Mesendoderm (in vitro differentiated cells): ENCODE data around the gene PARP11.

ENCODE experiments used
- DNase-seq: peaks from one replicate; pipeline ENCODE4 v3.0.0; 2013
- H2AK5ac ChIP-seq: 2 replicates; pipeline ENCODE4 v1.6.1; 2013; ENCODE audit warnings: low read length, inconsistent platforms
- H2BK120ac ChIP-seq: 2 replicates; pipeline ENCODE4 v1.6.1; 2013; ENCODE audit warnings: low read depth, mild to moderate bottlenecking, low read length, moderate library complexity, mixed read lengths
- H2BK15ac ChIP-seq: replicated peaks from 2 replicates; pipeline ENCODE4 v1.6.1; 2013; ENCODE audit warnings: low read depth, mild to moderate bottlenecking, moderate library complexity
- H2BK5ac ChIP-seq: 2 replicates; pipeline ENCODE4 v1.6.1; 2013; ENCODE audit warnings: low read length, inconsistent platforms
- H3K18ac ChIP-seq: 2 replicates; pipeline ENCODE4 v1.6.1; 2013; ENCODE audit warnings: mild to moderate bottlenecking, low read length, mixed read lengths
- H3K23ac ChIP-seq: one replicate; pipeline ENCODE4 v1.6.1; 2013; ENCODE audit warnings: low read length
- H3K27ac ChIP-seq: 2 replicates; pipeline ENCODE4 v1.5.1; 2013; ENCODE audit warnings: low read depth, mild to moderate bottlenecking, inconsistent platforms, low read length, moderate library complexity
- H3K27me3 ChIP-seq: 2 replicates; pipeline ENCODE4 v1.6.1; 2013; ENCODE audit warnings: low read length, control low read depth, mild to moderate bottlenecking, inconsistent platforms; ENCODE audit not compliant: insufficient read depth, poor library complexity
- H3K36me3 ChIP-seq: 2 replicates; pipeline ENCODE4 v1.6.1; 2013; ENCODE audit warnings: low read length, inconsistent platforms; ENCODE audit not compliant: control insufficient read depth, insufficient read depth
- H3K4ac ChIP-seq: one replicate; pipeline ENCODE4 v1.6.1; 2013; ENCODE audit warnings: low read depth, mild to moderate bottlenecking, low read length, moderate library complexity
- H3K4me1 ChIP-seq: 2 replicates; pipeline ENCODE4 v1.6.1; 2013; ENCODE audit warnings: low read depth, low read length, inconsistent platforms; ENCODE audit not compliant: control insufficient read depth
- H3K4me2 ChIP-seq: 2 replicates; pipeline ENCODE4 v1.6.1; 2013; ENCODE audit warnings: low read length
- H3K4me3 ChIP-seq: 2 replicates; pipeline ENCODE4 v1.5.1; 2013; ENCODE audit warnings: mild to moderate bottlenecking, low read length
- H3K56ac ChIP-seq: one replicate; pipeline ENCODE4 v1.6.1; 2013; ENCODE audit warnings: low read length
- H3K79me1 ChIP-seq: 2 replicates; pipeline ENCODE4 v1.6.1; 2013; ENCODE audit warnings: low read length, inconsistent platforms
- H3K79me2 ChIP-seq: 2 replicates; pipeline ENCODE4 v1.6.1; 2013; ENCODE audit warnings: mild to moderate bottlenecking, low read length; ENCODE audit not compliant: control insufficient read depth, insufficient read depth
- H3K9ac ChIP-seq: 2 replicates; pipeline ENCODE4 v1.6.1; 2013; ENCODE audit warnings: low read length, inconsistent platforms
- H4K5ac ChIP-seq: one replicate; pipeline ENCODE4 v1.6.1; 2013; ENCODE audit warnings: low read length
- H4K8ac ChIP-seq: one replicate; pipeline ENCODE4 v1.6.1; 2013; ENCODE audit warnings: low read depth, mild to moderate bottlenecking, control low read depth, low read length, moderate library complexity
- WGBS: extraction: QIAGEN DNeasy Blood & Tissue Kit; methylation state at CpG from one replicate; pipeline ENCODE4 v1.1.7; 2013; ENCODE audit warnings: low lambda C conversion rate, missing lambda C conversion rate; ENCODE audit not compliant: insufficient coverage; ENCODE audit errors: extremely low coverage; 5-methylcytosine and 5-hydroxymethylcytosine counted together

PARP11 gene

DNA sequence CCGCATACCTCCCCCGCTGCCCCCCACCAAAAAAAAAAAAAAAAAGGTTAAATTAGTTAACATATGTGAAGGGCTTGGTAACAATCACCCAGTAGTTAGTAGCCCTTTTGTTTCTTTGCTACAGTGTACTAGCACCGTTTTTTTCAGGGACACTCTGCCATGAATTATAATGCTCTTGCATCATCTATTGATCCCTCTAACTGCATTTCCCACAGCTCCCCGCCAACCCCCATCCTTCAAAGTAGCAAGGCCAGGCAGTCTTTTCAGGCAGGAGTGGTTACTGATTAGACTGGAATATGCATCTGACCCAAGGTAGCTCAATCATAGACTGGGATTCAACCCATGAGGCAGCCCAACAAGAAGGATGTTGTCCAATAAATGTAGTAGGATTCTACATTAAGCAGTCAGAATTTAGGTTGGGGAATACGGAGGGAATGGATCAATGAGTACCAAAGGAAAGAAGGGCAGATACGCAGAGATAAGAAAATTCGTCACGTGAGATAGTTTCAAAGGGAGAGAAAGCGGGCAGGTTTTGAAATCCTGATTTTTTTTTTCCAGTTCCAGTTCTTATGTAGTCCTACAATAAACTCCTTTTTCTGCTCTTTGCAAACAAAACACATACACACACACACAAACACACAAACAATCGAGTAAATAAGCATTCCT lies 80.4 kb downstream of the PARP11 start:
- Histone ChIP-seq H3K4me1 (peaks cover 2% of the 10 kb centered on the region), H2AK5ac (no peak overlapping the region)

DNA sequence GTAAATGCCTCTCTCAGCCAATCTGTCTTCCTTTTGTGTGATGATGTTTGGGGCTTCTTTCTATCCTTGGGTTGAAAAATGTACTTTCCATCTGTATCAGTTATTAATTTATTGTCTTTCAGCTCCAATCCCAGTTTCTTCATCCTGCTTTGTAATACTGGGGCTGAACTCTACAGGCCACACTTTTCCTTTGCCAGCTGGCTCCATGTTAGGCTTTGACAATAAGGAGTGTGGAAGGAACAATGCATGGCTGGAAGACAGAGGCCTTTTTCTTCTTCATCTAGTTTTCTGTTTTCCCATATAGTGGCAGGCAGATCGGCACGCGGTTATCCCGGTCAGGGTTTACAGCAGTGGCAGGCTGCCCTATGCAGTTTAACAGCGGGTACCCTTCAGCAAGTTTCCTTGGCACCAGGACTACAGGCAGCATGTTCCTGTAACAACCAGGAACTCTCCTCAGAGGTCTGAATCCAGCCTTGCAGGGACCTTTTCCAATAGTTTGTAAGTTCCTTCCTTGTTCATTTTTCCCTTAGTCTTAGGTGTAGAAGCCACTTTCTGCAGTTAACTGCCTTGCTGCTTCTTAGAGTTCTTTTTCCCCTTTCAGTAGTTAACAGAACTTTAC lies 81.8 kb downstream of the PARP11 start:
- DNase-seq, result no peak
- no peaks in the 10 kb centered on the region for H3K79me1 ChIP-seq
- H3K4me3 ChIP-seq, result no peak overlapping the region
- no peaks in the 10 kb centered on the region for H3K79me2 ChIP-seq
- H3K36me3 ChIP-seq, result no peaks in the 10 kb centered on the region
- H4K8ac ChIP-seq, result no peak overlapping the region
- no CpG with 5 or more reads among the region's 5 CpGs for WGBS
- H2BK120ac ChIP-seq, result no peak overlapping the region
- no peak overlapping the region for H3K4me2 ChIP-seq
- H3K27me3 ChIP-seq, result no peaks in the 10 kb centered on the region
- no peak overlapping the region for H3K4ac ChIP-seq
- H3K9ac ChIP-seq, result no peak overlapping the region
- H2BK15ac ChIP-seq, result no peak overlapping the region
- no peak overlapping the region for H3K18ac ChIP-seq
- H4K5ac ChIP-seq, result no peak overlapping the region
- H2AK5ac ChIP-seq, result no peak overlapping the region
- H3K56ac ChIP-seq, result no peak overlapping the region
- peaks cover 2% of the 10 kb centered on the region for H3K4me1 ChIP-seq
- no peak overlapping the region for H3K23ac ChIP-seq
- H2BK5ac ChIP-seq, result no peak overlapping the region
- no peak overlapping the region for H3K27ac ChIP-seq

More for the DNA sequence above, 80.4 kb downstream of the PARP11 start:
- Histone ChIP-seq H2BK120ac (no peak overlapping the region), H3K27me3 (no peaks in the 10 kb centered on the region), H2BK15ac (no peak overlapping the region), H3K27ac (no peak overlapping the region), H3K36me3 (no peaks in the 10 kb centered on the region), H3K79me1 (no peaks in the 10 kb centered on the region), H3K4me2 (no peak overlapping the region), H3K56ac (no peak overlapping the region), H4K5ac (no peak overlapping the region), H4K8ac (no peak overlapping the region), H3K9ac (no peak overlapping the region), H3K23ac (no peak overlapping the region), H2BK5ac (no peak overlapping the region), H3K4me3 (no peak overlapping the region), H3K18ac (no peak overlapping the region), H3K4ac (no peak overlapping the region), H3K79me2 (no peaks in the 10 kb centered on the region)
- no peak for DNase-seq
- 100% methylated on average over 1 of the region's 10 CpGs for whole genome bisulfite sequencing

GRCh38 chr12:3790642-3791041 lies 82.6 kb downstream of the PARP11 start:
- no peak overlapping the region for H3K18ac ChIP-seq
- H3K79me1 ChIP-seq, result no peaks in the 10 kb centered on the region
- H2AK5ac ChIP-seq, result no peak overlapping the region
- H3K4me1 ChIP-seq, result peaks cover 2% of the 10 kb centered on the region
- H3K4me3 ChIP-seq, result no peak overlapping the region
- H3K23ac ChIP-seq, result no peak overlapping the region
- no peaks in the 10 kb centered on the region for H3K79me2 ChIP-seq
- no peak for DNase-seq
- H3K27ac ChIP-seq, result no peak overlapping the region
- no peak overlapping the region for H3K56ac ChIP-seq
- H2BK5ac ChIP-seq, result no peak overlapping the region
- no peak overlapping the region for H4K5ac ChIP-seq
- no peak overlapping the region for H3K9ac ChIP-seq
- no peak overlapping the region for H2BK15ac ChIP-seq
- no peak overlapping the region for H4K8ac ChIP-seq
- no peaks in the 10 kb centered on the region for H3K27me3 ChIP-seq
- no peak overlapping the region for H3K4me2 ChIP-seq
- H2BK120ac ChIP-seq, result no peak overlapping the region
- no CpG with 5 or more reads among the region's 2 CpGs for WGBS
- no peaks in the 10 kb centered on the region for H3K36me3 ChIP-seq
- no peak overlapping the region for H3K4ac ChIP-seq

GRCh38 chr12:3789838-3790237 lies 83.4 kb downstream of the PARP11 start:
- no peaks in the 10 kb centered on the region for H3K79me1 ChIP-seq
- WGBS, result no CpG with 5 or more reads among the region's 1 CpG
- no peak overlapping the region for H3K56ac ChIP-seq
- no peak for DNase-seq
- no peak overlapping the region for H3K4ac ChIP-seq
- no peak overlapping the region for H3K4me3 ChIP-seq
- no peak overlapping the region for H2BK120ac ChIP-seq
- no peak overlapping the region for H3K9ac ChIP-seq
- H3K36me3 ChIP-seq, result no peaks in the 10 kb centered on the region
- no peak overlapping the region for H4K8ac ChIP-seq
- no peak overlapping the region for H2BK5ac ChIP-seq
- H3K4me1 ChIP-seq, result peaks cover 2% of the 10 kb centered on the region
- no peaks in the 10 kb centered on the region for H3K27me3 ChIP-seq
- no peak overlapping the region for H3K23ac ChIP-seq
- H2AK5ac ChIP-seq, result no peak overlapping the region
- no peaks in the 10 kb centered on the region for H3K79me2 ChIP-seq
- no peak overlapping the region for H3K4me2 ChIP-seq
- no peak overlapping the region for H4K5ac ChIP-seq
- no peak overlapping the region for H2BK15ac ChIP-seq
- no peak overlapping the region for H3K27ac ChIP-seq
- H3K18ac ChIP-seq, result no peak overlapping the region

- Histone ChIP-seq H3K79me2 (no peaks in the 10 kb centered on the region), H3K27ac (no peak overlapping the region), H3K4me2 (no peak overlapping the region), H4K8ac (no peak overlapping the region), H2BK120ac (no peak overlapping the region), H2BK5ac (no peak overlapping the region), H3K4ac (no peak overlapping the region), H3K4me3 (no peak overlapping the region), H4K5ac (no peak overlapping the region), H3K27me3 (no peaks in the 10 kb centered on the region), H3K79me1 (no peaks in the 10 kb centered on the region), H3K36me3 (no peaks in the 10 kb centered on the region), H3K18ac (no peak overlapping the region), H3K9ac (no peak overlapping the region), H2AK5ac (no peak overlapping the region), H2BK15ac (no peak overlapping the region), H3K56ac (no peak overlapping the region), H3K23ac (no peak overlapping the region), H3K4me1 (no peaks in the 10 kb centered on the region)
- DNase-seq, result peak; percentile 46
- no CpG with 5 or more reads among the region's 3 CpGs for WGBS
Observed at GRCh38 chr12:3777206-3777809, 95.9 kb downstream of the PARP11 start.
